Ascending aorta (tissue), 2 donors: ENCODE data around the gene HMGXB3. TPM values are rescaled to one million over a fixed set of nuclear protein-coding genes. Genes with fewer than 3 reads are reported as not detected.

ENCODE experiments used
- DNase-seq, 2 donors: peaks; one replicate each; pipeline ENCODE4 v3.0.0-alpha.2; 2019; ENCODE audit warnings: low spot score in 2 of 2
- H3K27ac ChIP-seq, 2 donors: fragments of 200-600 bp; sonication (generic); one replicate each; pipeline ENCODE4 v1.5.1; 2016 to 2017; ENCODE audit warnings: mild to moderate bottlenecking in 1 of 2
- H3K27me3 ChIP-seq: fragments of 200-600 bp; sonication (generic); one replicate; pipeline ENCODE4 v1.5.1; 2017
- H3K36me3 ChIP-seq, 2 donors: fragments of 200-600 bp; sonication (generic); one replicate each; pipeline ENCODE4 v1.5.1; 2016
- H3K4me1 ChIP-seq, 2 donors: fragments of 200-600 bp; sonication (generic); one replicate each; pipeline ENCODE4 v1.5.1; 2016 to 2017; ENCODE audit warnings: mild to moderate bottlenecking in 1 of 2
- H3K4me3 ChIP-seq, 2 donors: fragments of 200-600 bp; sonication (generic); one replicate each; pipeline ENCODE4 v1.5.1; 2016 to 2017; ENCODE audit warnings: mild to moderate bottlenecking in 1 of 2
- H3K9me3 ChIP-seq, 2 donors: fragments of 200-600 bp; sonication (generic); one replicate each; pipeline ENCODE4 v1.5.1; 2016
- intact Hi-C: fragments of 100-400 bp; cut with DNase I; formaldehyde crosslinking; loops from one replicate; pipeline ENCODE4 v1.15.1; 2023
- total RNA-seq: library from RNA; depleted of rRNA; stranded (reverse); fragments of >200 nt; gene quantifications from one replicate; pipeline ENCODE4 v1.1.0, GENCODE V29; 2016
- TF ChIP-seq, protein P1 (sequence below), 3 experiments: fragments of 200-600 bp in 2 of 3; fragments of 450-650 bp in 1 of 3; sonication (generic) in 2 of 3; IDR thresholded peaks; one replicate each; pipeline ENCODE4 v1.5.1; 2016 to 2019; ENCODE audit warnings: antibody characterized with exemption in 3 of 3, mild to moderate bottlenecking in 1 of 3, moderate library complexity in 1 of 3

HMGXB3 gene
- total RNA-seq, 1 donor from 2014 or later: 56.4 TPM

DNA sequence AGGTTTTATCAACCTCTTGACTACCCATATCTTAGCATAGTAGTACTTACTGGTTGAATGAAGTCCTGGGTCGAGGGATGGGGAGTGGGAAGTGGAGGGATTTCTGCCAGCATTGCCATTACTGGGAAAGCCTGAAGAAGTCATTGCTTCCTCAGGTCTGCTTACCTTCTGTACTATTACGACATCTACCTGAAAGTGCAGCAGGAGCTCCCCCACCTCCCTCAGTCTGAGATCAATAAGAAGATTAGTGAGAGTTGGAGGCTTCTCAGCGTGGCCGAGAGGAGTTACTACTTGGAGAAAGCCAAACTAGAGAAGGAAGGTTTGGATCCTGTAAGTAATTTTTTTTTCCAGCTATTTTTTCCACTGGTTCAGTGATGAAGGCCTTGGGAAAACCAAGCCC, 5.8 kb downstream of the HMGXB3 start:
- H3K36me3 ChIP-seq: peaks cover 36 to 53% of the 10 kb centered on the region in 2 donors
- no peak for DNase-seq
- TF ChIP-seq, protein P1, sequence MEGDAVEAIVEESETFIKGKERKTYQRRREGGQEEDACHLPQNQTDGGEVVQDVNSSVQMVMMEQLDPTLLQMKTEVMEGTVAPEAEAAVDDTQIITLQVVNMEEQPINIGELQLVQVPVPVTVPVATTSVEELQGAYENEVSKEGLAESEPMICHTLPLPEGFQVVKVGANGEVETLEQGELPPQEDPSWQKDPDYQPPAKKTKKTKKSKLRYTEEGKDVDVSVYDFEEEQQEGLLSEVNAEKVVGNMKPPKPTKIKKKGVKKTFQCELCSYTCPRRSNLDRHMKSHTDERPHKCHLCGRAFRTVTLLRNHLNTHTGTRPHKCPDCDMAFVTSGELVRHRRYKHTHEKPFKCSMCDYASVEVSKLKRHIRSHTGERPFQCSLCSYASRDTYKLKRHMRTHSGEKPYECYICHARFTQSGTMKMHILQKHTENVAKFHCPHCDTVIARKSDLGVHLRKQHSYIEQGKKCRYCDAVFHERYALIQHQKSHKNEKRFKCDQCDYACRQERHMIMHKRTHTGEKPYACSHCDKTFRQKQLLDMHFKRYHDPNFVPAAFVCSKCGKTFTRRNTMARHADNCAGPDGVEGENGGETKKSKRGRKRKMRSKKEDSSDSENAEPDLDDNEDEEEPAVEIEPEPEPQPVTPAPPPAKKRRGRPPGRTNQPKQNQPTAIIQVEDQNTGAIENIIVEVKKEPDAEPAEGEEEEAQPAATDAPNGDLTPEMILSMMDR (IDR thresholded peaks at IDR 0.05): no peak

GRCh38 chr5:150007050-150007449, 6.5 kb downstream of the HMGXB3 start:
- H3K27ac ChIP-seq: no peak overlapping the region
- H3K4me3 ChIP-seq: no peak overlapping the region
- H3K4me1 ChIP-seq: peaks cover 5 to 6% of the 10 kb centered on the region in 2 donors
- peaks cover 38 to 58% of the 10 kb centered on the region in 2 donors for H3K36me3 ChIP-seq
- DNase-seq: no peak
- no peaks in the 10 kb centered on the region for H3K27me3 ChIP-seq
- TF ChIP-seq, protein P1 (IDR thresholded peaks at IDR 0.05): no peak
- no peaks in the 10 kb centered on the region for H3K9me3 ChIP-seq
- intact Hi-C loops: no loop called here

More for the DNA sequence above, 5.8 kb downstream of the HMGXB3 start:
- Histone ChIP-seq H3K27me3 (no peaks in the 10 kb centered on the region), H3K9me3 (no peaks in the 10 kb centered on the region), H3K4me1 (peaks cover 5 to 13% of the 10 kb centered on the region in 2 donors), H3K27ac (no peak overlapping the region), H3K4me3 (no peak overlapping the region)
- intact Hi-C loops: no loop called here

DNA sequence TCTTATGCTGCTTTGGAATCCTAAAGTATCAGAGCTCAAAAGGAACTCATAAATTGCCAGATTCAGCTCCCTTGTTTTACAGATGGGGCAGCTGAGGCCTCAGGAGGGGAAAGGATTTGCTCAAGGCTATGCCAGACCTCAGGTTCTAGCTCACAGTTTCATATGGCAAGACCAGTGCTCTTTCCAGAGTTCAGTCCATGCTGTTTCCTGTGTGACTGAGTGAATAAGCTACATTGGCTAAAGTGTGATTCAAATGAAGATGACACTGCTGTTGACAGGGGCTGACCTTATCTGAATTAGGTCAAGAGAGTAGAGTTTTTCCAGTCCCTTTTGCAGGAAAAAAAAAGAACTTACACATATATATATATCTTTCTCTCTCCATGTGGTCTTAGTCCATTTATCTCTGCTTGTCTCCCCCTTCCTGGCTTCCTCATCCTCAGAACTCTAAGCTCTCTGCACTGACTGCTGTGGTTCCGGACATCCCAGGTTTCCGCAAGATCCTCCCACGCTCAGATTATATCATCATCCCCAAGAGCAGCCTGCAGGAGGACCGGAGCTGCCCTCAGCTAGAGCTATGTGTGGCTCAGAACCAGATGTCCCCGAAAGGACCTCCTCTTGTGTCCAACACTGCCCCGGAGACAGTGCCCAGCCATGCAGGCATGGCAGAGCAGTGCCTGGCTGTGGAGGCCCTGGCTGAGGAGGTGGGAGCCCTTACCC, 9.3 kb downstream of the HMGXB3 start:
- intact Hi-C loops: no loop called here
- no peaks in the 10 kb centered on the region for H3K9me3 ChIP-seq
- TF ChIP-seq, protein P1 (IDR thresholded peaks at IDR 0.05): no peak
- no peak for DNase-seq
- no peak overlapping the region for H3K4me3 ChIP-seq
- H3K36me3 ChIP-seq: peaks cover 63 to 84% of the 10 kb centered on the region in 2 donors
- no peaks in the 10 kb centered on the region for H3K27me3 ChIP-seq
- no peaks in the 10 kb centered on the region for H3K4me1 ChIP-seq
- no peak overlapping the region for H3K27ac ChIP-seq

- TF ChIP-seq, protein P1 (IDR thresholded peaks at IDR 0.05): no peak
- Histone ChIP-seq H3K36me3 (peaks cover 66 to 83% of the 10 kb centered on the region in 2 donors), H3K4me1 (no peaks in the 10 kb centered on the region), H3K27ac (no peak overlapping the region), H3K27me3 (no peaks in the 10 kb centered on the region), H3K9me3 (peaks cover 0 to 5% of the 10 kb centered on the region in 2 donors), H3K4me3 (no peak overlapping the region)
- no peak for DNase-seq
- intact Hi-C loops: no loop called here
Observed at GRCh38 chr5:150013931-150014330, 13.4 kb downstream of the HMGXB3 start.

DNA sequence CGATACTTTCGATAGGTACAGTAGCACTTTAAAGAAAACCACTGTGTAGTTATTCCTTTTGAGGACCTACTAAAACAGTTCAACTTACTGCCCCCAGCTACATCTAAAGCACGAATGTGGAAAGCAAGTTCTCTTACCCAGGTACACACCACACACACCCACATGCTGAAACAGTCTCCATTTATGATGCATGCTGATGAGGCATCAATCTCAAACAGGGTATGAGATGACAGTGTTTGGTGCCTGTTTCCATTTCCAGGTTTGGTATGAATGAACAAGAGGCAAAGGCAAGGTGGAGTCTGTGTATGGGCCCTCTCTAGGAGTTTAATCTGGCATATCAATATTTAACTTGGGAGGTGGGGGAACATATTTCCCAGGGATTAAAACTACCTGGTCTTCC, 13.9 kb downstream of the HMGXB3 start:
- H3K27me3 ChIP-seq: no peaks in the 10 kb centered on the region
- intact Hi-C loops: no loop called here
- no peak overlapping the region for H3K4me3 ChIP-seq
- no peak overlapping the region for H3K27ac ChIP-seq
- H3K9me3 ChIP-seq: peaks cover 0 to 5% of the 10 kb centered on the region in 2 donors
- no peaks in the 10 kb centered on the region for H3K4me1 ChIP-seq
- TF ChIP-seq, protein P1 (IDR thresholded peaks at IDR 0.05): no peak
- peaks cover 69 to 86% of the 10 kb centered on the region in 2 donors for H3K36me3 ChIP-seq
- DNase-seq: no peak
